Stimulated activated CD8-positive, alpha-beta memory T cell treated with anti-CD3 and anti-CD28 coated beads, Interleukin-7, amount 100 ng/mL, for 4 hours (primary cell): Measurements from ENCODE around the gene SLC25A29.
A peak's percentile ranks its signal among the peaks of the same experiment; 100 is the strongest.
"Not testable (repeated sequence)": the region's sequence is repeated elsewhere in the genome, so short reads cannot be mapped to it uniquely, and the experiment has no call there.

Experiments
- DNase-seq, 2 donors: peaks; one replicate each; pipeline ENCODE4 v3.0.0-alpha.2; 2020; ENCODE audit warnings: low read depth in 2 of 2

The SLC25A29 gene

DNA sequence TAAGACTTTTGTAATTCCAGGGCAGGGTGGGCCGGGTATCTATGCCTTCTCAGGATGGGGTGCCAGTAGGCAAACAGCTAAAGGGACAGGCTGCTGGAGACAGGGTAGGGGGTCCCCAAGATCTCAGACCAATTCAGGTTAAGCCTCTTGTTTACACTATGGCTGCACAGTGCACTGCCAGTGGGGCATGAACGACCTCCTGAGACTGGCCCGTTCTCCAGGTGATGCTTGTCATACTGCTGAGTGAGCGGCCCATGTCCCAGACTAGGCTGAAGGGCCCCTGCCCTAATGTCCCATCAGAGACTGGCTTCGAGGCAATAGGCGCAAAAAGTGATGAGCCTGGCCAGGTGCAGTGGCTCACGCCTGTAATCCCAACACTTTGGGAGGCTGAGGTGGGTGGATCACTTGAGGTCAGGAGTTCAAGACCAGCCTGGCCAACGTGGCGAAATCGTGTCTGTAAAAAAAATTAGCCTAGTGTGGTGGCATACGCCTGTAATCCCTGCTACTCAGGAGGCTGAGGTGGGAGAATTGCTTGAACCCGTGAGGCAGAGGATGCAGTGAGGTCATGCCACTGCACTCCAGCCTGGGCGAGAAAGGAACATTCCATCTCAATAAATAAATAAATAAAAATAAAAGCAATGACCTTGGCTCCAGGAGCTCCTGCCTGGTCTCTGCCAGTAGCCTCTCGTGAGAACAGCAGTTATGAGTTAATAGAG is 12.6 kb downstream of the SLC25A29 start:
- no peak for DNase-seq

DNA sequence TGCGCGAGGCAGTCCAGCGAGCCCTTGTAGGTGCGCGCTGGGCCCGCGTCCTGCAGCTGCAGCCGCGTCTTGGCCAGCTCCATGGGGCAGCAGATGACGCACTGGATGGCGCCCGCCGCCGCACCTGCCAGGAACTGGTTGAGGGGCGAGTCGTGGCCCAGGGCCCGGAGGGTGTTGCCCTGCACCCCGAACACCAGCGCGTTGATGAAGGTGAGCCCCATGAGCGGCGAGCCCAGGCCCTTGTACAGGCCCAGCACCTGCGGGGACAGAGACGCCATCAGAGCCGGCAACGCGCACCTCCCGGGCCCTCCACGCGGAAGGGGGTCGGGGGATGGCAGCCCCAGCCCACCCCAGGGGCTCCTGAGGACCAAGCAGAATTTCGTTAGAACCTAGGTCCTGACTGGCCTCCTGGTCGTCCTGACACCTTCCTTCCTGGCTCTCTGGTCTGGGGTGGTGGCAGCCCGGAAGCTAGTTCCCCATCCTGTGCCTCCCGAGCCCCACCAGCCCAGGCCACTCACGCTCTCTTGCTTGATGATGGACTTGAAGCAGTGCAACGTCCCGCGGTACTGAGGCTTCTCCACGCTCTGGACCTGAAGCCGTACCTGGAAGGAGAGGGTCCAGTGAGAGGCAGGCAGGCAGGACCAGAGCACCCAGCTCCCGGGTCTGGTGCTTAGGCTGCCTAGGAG is 13.3 kb downstream of the SLC25A29 start:
- DNase-seq, result no peak

DNA sequence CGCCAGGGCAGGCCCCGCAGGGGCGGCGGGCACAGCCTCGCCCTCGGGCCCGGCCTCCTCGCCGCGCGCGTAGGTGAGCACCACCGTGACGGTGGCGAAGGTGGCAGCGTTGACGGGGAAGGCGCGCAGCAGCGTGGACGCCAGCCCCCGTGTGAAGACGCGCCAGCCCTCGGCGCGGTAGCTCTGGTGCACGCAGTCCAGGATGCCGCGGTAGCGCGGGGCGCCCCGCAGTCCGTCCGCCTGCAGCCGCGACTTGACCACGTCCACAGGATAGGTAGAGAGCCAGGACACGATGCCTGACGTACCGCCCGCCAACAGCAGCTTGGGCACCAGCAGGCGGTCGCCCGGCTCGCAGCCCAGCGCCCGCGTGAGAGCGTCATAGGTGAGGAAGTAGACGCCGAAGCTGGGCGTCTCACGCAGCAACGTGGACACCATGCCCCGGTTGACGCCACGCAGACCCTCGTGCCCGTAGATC is 13.9 kb downstream of the SLC25A29 start:
- no peak for DNase-seq

DNA sequence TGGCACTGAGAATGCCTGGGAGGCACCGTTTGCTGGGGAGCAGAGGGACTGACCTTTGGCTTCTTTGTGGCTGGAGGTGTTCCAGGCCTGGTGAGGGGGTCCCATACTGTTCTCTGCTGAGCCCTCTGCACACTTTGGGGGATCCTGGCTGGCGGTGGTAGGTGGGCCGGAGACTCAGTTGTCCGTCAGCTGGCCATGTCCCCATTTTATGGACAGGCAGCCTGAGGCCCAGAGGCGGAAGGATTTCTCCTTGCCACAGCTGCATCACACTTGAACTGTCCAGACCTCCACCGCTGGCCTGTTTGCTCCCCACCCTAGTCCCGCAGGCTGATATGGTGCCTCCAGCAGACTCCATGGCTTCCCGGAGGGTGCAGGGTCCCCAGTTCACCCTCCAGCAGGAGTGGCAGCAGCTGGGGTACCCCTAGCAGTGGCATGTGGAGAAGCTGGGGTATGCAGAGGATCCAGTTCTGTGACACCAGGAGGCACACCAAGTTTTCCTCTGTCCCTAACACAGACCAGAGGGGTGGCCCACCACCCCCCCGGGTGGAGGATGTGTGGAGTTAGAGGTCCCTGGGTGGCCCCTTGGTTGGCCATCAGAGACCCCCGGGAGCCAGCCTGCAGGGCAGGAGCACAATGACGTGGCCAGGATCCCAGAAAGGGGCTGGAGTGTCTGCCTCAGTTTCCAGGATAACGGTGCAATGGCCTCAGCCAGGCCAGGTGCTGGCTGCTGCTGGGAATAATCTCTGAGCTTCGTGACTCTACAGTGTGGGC is 14.8 kb downstream of the SLC25A29 start:
- DNase-seq, result no peak

DNA sequence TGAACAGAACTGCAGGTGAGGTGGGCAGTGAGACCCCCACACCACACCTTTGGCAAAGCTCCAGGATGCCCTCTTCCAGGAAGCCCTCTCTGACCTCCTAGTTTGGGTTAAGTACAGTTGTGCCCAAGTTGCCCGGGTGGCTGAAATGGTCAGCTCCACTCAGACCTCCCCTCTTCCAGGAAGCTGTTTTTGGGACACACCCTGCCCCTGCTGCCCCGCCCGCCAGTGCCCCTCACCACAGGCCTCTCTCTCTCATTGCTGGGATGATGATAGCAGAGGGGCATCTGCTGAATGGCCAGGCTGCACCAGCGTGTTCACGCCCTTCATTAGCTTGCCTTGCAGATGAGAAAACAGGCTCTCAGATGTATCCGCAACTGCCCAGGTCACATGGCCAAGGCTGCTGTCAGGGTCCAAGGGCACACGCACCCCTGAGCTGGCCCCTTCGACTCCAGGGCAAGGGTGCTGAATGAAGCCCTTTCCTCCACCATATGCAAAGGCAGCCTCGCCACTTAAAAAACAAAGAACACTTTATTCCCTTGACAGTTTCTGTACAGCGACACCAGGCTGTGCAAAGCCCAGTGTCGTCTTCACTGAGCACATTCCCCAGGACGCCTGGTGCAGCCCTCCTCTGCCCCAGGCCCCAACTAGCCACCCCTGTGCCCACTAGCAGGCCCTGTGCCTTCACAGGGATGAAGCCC is 15.5 kb downstream of the SLC25A29 start:
- no peak for DNase-seq

DNA sequence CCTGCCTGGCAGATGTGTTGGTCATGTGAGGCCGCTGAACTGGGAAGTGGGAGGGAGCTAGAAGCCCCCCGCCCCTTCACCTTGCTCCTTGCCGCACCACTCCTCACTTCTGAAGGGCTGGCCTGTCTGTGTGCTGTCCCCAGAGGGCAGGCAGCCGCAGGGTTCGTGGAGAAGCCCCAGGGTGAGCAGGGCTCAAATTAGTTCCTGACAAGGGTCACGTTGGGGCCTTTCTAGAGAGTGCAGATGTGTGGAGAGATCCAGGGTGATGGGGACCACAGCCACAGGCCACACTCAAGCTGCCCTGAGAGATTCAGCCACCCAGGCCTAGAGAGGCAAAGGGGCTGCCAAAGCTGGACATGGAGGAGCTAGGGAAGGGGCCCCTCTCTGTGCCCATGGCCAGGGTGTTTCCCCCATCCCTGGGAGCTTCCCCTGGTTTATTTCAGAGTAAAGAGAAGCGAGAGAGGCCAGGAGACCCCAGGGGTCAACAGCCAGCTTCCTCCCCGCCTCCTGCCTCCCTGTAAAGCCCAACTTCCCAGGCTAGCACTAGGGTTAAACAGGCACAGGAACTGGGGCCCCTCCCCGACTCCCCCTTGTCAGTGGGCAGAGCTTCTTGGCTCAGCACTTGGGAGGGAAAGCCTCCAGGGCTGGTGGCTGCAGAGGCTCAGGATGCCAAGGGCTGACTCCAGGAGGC is 16.2 kb downstream of the SLC25A29 start:
- DNase-seq, result no peak

DNA sequence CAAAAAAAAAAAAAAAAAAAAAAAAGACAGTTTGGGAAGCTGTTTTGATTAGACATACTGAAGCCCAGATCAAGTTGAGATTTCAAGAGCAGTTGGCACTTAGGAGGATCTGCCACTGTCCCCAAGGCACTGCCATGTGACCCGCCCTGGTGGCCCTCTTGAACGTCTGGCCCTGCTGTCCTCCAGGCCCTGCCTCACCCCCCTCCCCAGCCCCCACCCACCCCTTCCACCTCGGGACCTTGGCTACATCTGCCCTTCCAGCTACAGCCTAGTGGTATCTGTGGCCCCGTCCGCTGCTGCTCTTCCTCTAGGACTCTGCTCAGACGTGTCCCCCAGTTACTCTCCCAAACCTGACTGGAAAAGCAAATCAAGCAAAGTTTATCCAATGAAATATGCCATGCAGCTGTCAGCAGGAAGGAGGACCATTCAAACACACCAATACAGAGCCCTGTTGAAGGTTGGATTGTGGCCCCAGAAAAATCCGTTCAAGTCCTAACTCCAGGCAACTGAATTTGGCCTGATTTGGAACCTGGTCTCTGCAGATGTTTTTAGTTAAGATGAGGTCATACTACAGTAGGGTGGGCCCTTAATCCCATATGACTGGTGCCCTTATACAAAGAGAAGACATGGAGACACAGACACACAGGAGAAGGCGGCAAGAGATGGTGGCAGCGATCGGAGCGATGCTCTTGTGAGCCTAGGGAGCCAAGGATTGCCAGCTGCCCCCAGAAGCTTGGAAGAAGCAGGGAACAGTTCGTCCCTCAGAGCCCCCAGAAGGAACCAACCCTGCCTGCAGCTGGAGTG is 17.7 kb downstream of the SLC25A29 start:
- no peak for DNase-seq

DNA sequence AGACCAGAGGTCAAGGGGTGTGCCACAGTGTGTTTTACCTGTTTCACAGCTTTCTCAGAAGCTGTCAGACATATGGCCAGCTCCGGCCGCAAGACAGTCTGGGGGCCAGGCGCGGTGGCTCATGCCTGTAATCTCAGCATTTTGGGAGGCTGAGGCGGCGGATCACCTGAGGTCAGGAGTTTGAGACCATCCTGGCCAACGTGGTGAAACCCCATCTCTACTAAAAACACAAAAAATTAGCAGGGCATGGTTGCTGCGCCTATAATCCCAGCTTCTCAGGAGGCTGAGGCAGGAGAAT is 18.3 kb downstream of the SLC25A29 start:
- not testable (repeated sequence) for DNase-seq

DNA sequence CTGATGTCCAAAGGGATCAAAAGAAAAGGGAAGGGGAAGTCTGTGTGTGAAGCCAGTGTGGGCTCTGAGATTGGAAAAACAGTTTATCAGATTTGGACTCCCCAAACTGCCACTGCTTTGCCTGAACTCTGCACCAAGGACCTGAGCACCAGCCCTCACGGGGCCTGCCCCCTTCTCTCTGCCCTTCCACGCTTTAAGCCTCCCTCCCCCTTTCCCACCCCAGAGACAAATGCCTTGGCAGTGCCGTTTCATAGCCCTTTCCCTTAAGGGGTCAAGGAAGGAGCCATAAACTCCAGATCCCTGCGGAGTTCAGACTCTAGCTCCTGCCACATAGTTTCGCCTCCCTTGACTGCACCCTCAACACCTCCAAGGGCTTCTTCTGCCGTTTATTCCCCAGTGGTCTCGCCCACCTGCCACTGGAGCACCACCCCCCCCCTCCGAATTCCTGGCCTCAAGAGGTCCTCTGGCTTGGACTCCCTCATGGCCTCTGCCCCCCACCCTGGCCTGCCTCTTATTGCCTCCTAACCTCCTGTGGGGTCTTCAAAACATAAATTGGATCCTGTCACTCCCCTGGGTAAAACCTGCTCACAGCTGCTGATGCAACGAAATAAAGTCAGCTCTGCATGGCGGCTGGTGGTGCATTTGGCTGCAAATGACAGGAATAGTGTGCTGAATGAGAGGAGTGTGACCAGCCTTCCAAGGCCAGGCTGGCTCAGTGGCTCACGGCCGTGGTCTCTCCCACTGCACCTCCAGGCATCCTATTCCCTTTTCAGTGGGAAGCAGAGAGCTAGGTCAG is 18.8 kb downstream of the SLC25A29 start:
- no peak for DNase-seq

DNA sequence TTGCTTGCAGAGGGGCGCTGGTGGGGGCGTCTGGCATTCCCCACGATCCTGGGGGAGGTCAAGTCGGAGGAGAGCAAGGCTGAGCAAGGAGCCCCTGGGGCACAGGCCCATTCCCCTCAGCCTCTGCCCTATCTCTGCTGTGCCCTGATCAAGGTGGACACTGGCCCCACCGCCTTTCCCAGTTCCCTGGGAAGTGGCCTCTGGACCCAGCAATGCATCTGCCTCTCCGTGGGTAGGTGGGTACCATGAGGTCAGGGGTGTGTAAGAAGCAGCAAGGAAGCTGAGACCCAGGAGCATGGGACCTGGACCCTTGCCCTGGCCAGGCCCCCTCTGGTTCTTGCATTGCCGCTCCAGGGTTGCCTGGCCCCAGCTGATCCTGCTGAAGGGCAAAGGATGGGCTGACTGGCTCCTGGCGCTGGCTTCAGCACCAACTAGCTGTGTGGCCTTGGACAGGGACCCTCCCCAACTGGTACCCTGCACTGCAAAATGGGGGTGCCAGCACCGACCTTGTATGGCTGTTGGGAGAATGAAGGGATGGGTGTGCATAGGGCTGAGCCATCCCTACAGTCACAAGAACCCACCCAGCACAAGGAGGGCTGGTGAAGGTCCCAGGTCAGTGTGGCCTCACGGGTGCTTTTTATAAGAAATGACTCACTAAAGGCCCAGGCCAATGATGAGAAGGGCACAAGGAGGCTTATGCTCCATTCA is 19.6 kb downstream of the SLC25A29 start:
- no peak for DNase-seq

DNA sequence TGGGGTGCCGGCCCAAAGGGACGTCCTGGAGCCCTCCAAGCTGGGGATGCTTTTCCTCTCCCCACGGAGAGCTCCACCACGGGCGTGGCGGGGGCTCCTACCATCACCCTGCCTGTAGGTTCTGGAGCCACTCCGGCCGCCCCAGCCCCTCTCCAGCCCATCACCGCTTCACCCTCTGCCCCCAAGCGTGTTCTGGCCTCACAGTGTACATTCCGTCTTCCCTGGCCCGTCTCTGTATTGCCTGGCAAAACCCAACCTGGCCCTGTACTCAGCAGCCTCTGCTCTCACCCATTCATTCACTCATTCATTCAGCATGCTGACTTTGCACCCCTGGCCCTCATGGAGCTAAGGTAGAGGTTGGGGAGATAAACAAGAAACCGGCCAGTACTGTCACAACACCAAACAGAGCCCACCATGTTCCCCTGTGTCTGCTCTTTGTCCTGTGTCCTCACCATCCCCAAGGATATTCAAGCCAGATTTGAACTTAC is 20.3 kb downstream of the SLC25A29 start:
- DNase-seq, result no peak

DNA sequence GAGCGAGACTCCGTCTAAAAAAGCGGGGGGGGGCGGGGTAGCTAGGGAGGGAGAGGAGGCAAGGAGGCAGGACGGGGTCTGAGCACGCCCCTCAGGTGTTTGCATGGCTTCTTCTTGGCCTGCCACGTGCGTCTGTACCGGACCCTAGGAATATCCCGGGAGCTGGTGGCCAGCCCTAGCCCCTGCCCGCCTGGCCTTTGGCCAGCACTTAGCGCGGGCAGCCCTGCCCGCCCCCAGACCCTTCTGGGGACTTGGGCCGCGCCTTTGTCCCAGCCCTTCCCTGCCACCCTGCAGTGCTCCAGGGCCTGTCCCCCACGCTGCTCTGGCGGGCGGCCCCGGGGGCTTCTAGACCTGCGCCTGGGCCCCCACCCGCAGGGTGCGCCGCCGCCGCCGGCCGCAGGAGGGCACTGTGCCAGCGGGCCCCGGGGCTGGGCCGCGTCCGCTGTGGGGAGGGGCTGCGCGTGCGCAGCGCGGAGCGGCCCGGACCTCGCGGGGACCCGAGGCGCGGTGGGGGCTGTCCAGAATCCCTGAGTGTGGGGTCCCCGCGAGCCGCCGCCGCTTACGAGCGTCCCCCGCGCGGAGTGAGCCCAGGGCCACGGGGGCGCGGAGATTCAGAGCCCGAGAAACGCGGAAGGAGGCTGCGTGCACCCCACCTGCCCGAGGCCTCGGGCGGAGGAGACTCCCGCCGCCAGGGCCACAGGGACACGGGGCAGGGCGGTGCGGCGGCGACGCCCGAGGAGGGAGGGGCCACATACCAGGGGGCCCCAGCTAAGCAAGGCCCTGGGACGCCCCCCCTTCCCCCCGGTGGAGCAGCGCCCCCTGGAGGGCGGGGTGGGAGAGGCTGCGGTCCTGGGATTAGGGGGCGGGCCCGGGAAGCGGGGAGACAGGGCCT is 21.0 kb downstream of the SLC25A29 start:
- peak; percentile 41 to 72 for DNase-seq

DNA sequence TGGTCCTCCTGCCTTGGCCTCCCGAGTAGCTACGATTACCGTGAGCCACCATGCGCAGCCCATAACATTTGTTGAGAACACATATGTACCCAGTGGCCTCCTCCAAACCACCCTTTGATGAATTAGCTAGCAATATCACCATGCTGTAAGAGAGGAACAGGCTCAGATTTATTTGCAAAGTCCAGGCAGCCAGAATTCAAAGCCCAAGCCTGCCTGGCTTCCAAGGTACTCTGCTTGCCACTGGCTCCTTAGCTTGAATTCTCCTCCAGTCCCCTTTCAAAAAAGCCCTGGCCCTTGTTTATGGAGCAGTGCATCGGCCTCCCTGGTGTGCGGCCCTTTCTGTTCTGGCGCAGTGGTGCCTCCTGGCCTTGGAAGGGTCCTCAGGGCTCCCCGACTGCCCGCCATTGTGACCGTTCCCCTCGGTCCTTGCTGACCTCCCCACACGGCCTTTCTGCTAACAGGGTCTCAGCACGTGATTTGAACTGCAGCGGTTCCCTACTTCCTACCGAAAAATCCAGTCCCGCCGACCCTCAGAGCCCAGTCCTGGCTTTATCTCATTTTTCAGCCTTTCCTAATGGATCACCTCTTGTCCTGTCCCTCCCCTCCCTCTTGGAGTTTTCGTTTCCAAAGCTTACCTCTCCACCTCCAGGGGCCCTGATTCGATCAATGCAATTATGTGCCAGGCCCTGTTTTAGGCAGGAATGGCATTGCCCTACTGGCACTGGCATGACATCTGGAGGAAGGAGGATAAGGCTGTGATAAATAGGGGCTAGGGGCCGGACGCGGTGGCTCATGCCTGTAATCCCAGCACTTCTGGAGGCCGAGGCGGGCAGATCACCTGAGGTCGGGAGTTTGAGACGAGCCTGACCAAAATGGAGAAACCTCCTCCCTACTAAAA is 22.0 kb downstream of the SLC25A29 start:
- no peak for DNase-seq

DNA sequence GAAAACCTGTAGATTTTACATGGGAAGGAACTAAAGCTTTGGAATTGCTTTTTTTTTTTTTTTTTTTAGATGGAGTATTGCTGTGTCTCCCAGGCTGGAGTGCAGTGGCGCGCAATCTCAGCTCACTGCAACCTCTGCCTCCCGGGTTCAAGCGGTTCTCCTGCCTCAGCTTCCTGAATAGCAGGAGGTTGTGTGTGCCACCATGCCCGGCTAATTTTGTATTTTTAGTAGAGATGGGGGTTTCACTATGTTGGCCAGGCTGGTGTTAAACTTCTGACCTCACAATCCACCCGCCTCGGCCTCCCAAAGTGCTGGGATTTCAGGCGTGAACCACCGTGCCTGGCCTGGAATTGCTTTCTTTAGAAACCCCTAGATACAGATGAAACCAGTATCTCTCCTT is 22.8 kb downstream of the SLC25A29 start:
- DNase-seq, result not testable (repeated sequence)

DNA sequence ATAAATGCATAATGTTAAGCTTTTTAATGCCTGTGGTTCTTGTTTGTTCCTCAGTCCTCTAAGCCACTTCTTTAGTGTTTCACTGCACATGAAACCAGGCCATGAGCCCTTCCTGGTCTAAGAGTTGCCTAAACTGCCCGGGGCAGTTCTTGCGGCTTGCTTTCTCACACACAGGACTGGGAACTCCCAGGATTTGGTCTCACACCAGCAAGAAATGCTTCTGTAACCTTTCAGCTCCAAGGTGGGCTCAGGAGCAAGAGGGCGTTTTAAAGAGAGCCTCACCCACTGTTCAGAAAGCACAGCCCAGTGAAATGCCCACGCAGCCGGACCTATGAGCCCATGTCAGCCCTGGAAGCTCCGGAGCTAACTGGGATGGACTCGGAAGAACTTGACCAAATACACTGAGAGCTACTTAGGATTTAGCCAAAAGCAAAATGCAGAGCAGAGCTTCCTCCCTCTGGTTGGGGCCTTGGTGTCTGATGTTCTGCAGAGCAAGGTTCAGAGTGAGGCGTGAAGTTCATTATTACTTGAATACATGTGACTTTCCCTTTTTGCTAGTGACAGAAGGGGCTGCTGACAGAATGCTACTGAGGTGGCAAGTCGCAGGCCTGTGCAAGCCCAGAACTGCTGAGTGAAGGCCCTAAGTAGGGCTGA is 23.4 kb downstream of the SLC25A29 start:
- no peak for DNase-seq

DNA sequence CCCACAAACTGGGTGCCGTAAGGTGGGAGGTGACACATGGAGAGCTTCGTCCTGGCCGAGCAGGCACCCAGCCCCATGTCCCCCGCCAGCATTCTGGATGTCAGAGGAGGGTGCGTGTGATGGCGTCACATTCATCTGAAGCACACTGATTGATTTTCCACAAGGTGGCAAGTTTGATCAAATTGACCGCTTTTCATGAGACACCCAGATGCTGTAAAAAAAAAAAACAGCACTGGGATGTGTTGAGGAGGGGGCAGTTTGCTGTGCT is 24.2 kb downstream of the SLC25A29 start:
- DNase-seq, result no peak
